Activated T-helper 1 cell treated with anti-CD3 and anti-CD28 coated beads, Interleukin-12 subunit alpha, Interleukin-12 subunit beta, Interleukin-2, Interleukin-4 antibody, amounts not matched to agents 30 ng/mL and 10 ng/mL and 1 ng/mL, durations not matched to agents 14 hours and 24 hours and 36 hours (primary cell): ENCODE results near the gene KRTCAP2. TPM values are rescaled to one million over a fixed set of nuclear protein-coding genes. Genes with fewer than 3 reads are reported as not detected.

ENCODE experiments used
- DNase-seq: peaks from one replicate; pipeline ENCODE4 v3.0.0; 2021; ENCODE audit warnings: low spot score
- H3K27ac Mint-ChIP-seq: one replicate; pipeline ENCODE4 v1.8.0; 2021; ENCODE audit warnings: mild to moderate bottlenecking, mixed read lengths
- H3K27me3 Mint-ChIP-seq: one replicate; pipeline ENCODE4 v1.8.0; 2022; ENCODE audit warnings: mild to moderate bottlenecking, moderate library complexity, mixed read lengths; ENCODE audit not compliant: insufficient read depth
- H3K36me3 Mint-ChIP-seq: one replicate; pipeline ENCODE4 v1.8.0; 2021; ENCODE audit warnings: low read depth, mixed read lengths
- H3K4me1 Mint-ChIP-seq: one replicate; pipeline ENCODE4 v1.8.0; 2021; ENCODE audit warnings: low read depth, mixed read lengths
- H3K4me3 Mint-ChIP-seq: one replicate; pipeline ENCODE4 v1.8.0; 2021; ENCODE audit warnings: mild to moderate bottlenecking, moderate library complexity, mixed read lengths
- H3K9me3 Mint-ChIP-seq: one replicate; pipeline ENCODE4 v1.8.0; 2021; ENCODE audit warnings: mixed read lengths
- intact Hi-C: fragments of 100-400 bp; cut with micrococcal nuclease; formaldehyde crosslinking; loops from one replicate; pipeline ENCODE4 v1.15.1; 2024
- total RNA-seq: library from RNA; stranded (reverse); gene quantifications from 2 replicates; pipeline ENCODE4 v1.2.3, GENCODE V29; 2022

The KRTCAP2 gene
- total RNA-seq, 1 donor from 2014 or later: 230 TPM

- peaks cover 15% of the 10 kb centered on the region for H3K36me3 Mint-ChIP-seq
- H3K4me1 Mint-ChIP-seq: peaks cover 9% of the 10 kb centered on the region
- no peak overlapping the region for H3K4me3 Mint-ChIP-seq
- no peaks in the 10 kb centered on the region for H3K9me3 Mint-ChIP-seq
- no peaks in the 10 kb centered on the region for H3K27me3 Mint-ChIP-seq
- no peak for DNase-seq
- no peak overlapping the region for H3K27ac Mint-ChIP-seq
- intact Hi-C loops: no loop called here
Measured at GRCh38 chr1:155186067-155186793, 13.1 kb upstream of the KRTCAP2 start.

- Mint-ChIP-seq H3K27ac (no peak overlapping the region), H3K4me3 (no peak overlapping the region), H3K27me3 (no peaks in the 10 kb centered on the region), H3K36me3 (peaks cover 17% of the 10 kb centered on the region), H3K4me1 (peaks cover 12% of the 10 kb centered on the region), H3K9me3 (no peaks in the 10 kb centered on the region)
- DNase-seq: no peak
- intact Hi-C loops: no loop called here
Measured at GRCh38 chr1:155185783-155186066, 12.6 kb upstream of the KRTCAP2 start.

- H3K27ac Mint-ChIP-seq: no peak overlapping the region
- H3K27me3 Mint-ChIP-seq: no peaks in the 10 kb centered on the region
- DNase-seq: no peak
- intact Hi-C loops: no loop called here
- no peak overlapping the region for H3K4me3 Mint-ChIP-seq
- no peaks in the 10 kb centered on the region for H3K9me3 Mint-ChIP-seq
- peaks cover 17% of the 10 kb centered on the region for H3K36me3 Mint-ChIP-seq
- H3K4me1 Mint-ChIP-seq: peaks cover 12% of the 10 kb centered on the region
Measured at GRCh38 chr1:155184835-155185782, 12.0 kb upstream of the KRTCAP2 start.

GRCh38 chr1:155184351-155184811 lies 11.3 kb upstream of the KRTCAP2 start:
- no peak overlapping the region for H3K4me3 Mint-ChIP-seq
- H3K4me1 Mint-ChIP-seq: peaks cover 12% of the 10 kb centered on the region
- no peaks in the 10 kb centered on the region for H3K27me3 Mint-ChIP-seq
- peaks cover 23% of the 10 kb centered on the region for H3K36me3 Mint-ChIP-seq
- H3K27ac Mint-ChIP-seq: no peak overlapping the region
- H3K9me3 Mint-ChIP-seq: no peaks in the 10 kb centered on the region
- DNase-seq: no peak
- intact Hi-C loops: no loop called here

DNA sequence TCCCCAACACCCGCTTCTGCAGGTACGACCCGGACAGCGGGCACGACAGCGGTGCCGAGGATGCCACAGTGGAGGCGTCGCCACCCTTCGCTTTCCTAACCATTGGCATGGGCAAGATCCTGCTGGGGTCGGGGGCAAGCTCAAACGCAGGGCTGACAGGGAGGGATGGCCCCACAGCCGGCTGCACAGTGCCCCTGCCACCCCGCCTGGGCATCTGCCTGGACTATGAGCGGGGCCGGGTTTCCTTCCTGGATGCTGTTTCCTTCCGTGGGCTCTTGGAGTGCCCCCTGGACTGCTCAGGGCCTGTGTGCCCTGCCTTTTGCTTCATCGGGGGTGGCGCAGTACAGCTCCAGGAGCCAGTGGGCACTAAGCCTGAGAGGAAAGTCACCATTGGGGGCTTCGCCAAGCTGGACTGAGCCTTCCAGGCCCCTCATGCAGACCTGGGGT lies 10.7 kb upstream of the KRTCAP2 start:
- Mint-ChIP-seq H3K27me3 (peaks cover under 1% of the 10 kb centered on the region), H3K9me3 (no peaks in the 10 kb centered on the region), H3K4me1 (peaks cover 12% of the 10 kb centered on the region), H3K36me3 (peaks cover 28% of the 10 kb centered on the region), H3K4me3 (no peak overlapping the region), H3K27ac (no peak overlapping the region)
- no peak for DNase-seq
- intact Hi-C loops: no loop called here

GRCh38 chr1:155182052-155182550 lies 9.0 kb upstream of the KRTCAP2 start:
- intact Hi-C loops: no loop called here
- Mint-ChIP-seq H3K27ac (no peak overlapping the region), H3K36me3 (peaks cover 31% of the 10 kb centered on the region), H3K4me3 (no peak overlapping the region), H3K9me3 (no peaks in the 10 kb centered on the region), H3K27me3 (peaks cover 2% of the 10 kb centered on the region), H3K4me1 (peaks cover 9% of the 10 kb centered on the region)
- no peak for DNase-seq

DNA sequence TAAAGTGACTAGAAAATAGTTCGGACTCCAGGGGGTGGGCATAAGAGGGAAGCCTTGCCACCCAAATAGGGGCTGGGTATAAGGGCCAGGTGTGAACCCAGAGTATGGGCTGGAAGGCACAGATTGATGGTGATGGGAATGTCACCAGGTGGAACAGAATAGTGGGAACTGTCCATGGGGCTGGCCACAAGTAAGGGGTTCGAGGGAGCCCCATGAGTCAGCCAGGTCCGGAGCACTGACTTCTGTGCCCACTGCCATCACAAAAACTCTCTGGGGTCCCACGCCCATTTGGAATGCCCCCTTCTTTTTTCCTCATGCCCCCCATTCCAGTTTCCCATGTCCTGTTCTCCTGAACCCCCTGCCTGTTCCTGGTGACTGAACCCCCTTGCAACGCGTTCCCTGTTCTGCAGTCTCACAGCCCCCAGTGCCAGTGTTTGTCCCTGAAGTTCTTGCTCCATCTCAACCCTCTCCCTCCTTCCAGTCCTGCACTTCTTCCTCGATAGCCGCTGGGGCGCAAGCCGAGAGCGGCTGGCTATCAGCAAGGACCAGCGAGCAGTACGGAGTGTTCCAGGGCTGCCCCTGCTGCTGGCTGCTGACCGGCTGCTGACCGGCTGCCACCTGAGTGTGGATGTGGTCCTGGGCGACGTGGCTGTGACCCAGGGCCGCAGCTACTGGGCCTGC lies 8.4 kb upstream of the KRTCAP2 start:
- peaks cover 35% of the 10 kb centered on the region for H3K36me3 Mint-ChIP-seq

DNA sequence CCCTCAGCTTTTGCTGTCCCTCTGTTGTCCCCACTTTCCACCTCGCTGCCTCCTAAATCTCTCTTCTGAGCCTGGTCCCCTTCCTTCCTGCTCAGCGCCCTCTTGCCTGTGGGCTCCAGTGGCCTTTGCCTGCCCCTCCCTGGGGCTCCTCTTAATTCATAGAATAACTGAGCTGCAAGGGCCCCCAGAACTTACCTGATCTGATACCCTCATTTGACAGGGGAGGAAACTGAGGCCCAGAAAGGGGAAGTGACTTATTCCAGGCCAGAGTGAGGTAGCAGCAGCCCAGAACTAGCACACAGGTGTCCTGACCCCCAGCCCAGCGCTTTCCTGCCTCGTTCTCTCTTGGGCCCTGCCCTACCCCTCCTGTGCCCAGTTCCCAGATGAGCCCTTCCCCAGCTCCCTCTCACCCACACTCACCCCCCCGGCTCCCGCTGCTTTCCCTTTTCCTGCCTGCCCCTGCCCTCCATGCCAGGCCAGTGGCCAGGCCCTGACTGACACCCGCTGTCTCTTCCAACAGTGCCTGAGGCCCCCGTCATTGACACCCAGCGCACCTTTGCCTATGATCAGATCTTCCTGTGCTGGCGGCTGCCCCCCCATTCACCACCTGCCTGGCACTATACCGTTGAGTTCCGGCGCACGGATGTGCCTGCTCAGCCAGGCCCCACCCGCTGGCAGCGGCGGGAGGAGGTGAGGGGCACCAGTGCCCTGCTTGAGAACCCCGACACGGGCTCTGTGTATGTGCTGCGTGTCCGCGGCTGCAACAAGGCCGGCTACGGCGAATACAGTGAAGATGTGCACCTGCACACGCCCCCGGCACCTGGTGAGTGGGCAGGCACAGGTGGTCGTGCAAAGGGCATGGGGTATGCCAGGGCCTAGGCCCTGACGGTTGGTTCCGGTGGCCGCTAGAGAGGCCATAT lies 6.3 kb upstream of the KRTCAP2 start:
- no peak overlapping the region for H3K4me3 Mint-ChIP-seq
- H3K36me3 Mint-ChIP-seq: peaks cover 37% of the 10 kb centered on the region
- no peaks in the 10 kb centered on the region for H3K9me3 Mint-ChIP-seq
- intact Hi-C loops: loop anchor here (1.0 to 10.0 kb wide), 2 partner anchors 8 to 575 kb away; partner anchors contain the start of gene ADAR
- peaks cover 2% of the 10 kb centered on the region for H3K27me3 Mint-ChIP-seq
- peak overlapping the region; percentile 48 for H3K27ac Mint-ChIP-seq
- H3K4me1 Mint-ChIP-seq: peaks cover 30% of the 10 kb centered on the region
- no peak for DNase-seq

More for the DNA sequence above, 8.4 kb upstream of the KRTCAP2 start:
- DNase-seq: no peak
- no peak overlapping the region for H3K4me3 Mint-ChIP-seq
- H3K27ac Mint-ChIP-seq: no peak overlapping the region
- intact Hi-C loops: no loop called here
- peaks cover 2% of the 10 kb centered on the region for H3K27me3 Mint-ChIP-seq
- peaks cover 13% of the 10 kb centered on the region for H3K4me1 Mint-ChIP-seq
- H3K9me3 Mint-ChIP-seq: no peaks in the 10 kb centered on the region

DNA sequence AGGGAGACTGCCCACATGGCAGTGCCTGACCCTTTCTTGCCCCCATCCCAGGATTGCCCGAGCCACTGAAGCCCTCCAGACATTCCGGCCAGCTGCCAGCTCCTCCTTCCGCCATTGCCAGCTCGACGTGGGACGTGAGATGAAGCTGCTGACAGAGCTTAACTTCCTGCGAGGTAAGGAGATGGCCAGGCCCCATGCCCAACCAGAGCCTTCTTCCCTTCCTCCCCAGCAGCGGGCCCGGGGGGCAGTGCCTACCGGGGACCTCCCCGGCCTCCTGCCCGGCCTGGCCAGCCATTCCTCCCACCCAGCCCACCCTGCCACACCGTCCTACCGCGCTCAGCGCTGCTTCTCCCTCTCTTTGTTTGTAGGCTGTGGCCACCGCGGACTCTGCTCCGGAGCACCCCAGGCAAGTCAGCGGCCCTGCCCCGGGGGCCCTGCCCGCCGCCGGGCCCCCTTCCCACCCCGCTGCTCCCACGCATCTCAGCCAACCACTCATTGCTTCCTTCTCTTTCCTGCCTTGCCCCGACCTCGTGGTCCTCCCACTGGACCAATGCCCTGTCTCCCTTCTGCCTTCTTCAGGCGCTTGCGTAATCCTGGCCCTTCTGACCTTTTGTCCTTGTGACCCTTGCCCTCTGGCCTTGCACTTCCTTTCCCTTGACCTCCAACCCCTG lies 5.5 kb upstream of the KRTCAP2 start:
- peaks cover 37% of the 10 kb centered on the region for H3K36me3 Mint-ChIP-seq
- intact Hi-C loops: loop anchor here (1.0 to 10.0 kb wide), 2 partner anchors 9 to 574 kb away; partner anchors contain the start of gene ADAR
- H3K4me1 Mint-ChIP-seq: peaks cover 31% of the 10 kb centered on the region
- no peaks in the 10 kb centered on the region for H3K9me3 Mint-ChIP-seq
- H3K4me3 Mint-ChIP-seq: no peak overlapping the region
- peak overlapping the region; percentile 36 for H3K27ac Mint-ChIP-seq
- H3K27me3 Mint-ChIP-seq: peaks cover 2% of the 10 kb centered on the region
- no peak for DNase-seq

DNA sequence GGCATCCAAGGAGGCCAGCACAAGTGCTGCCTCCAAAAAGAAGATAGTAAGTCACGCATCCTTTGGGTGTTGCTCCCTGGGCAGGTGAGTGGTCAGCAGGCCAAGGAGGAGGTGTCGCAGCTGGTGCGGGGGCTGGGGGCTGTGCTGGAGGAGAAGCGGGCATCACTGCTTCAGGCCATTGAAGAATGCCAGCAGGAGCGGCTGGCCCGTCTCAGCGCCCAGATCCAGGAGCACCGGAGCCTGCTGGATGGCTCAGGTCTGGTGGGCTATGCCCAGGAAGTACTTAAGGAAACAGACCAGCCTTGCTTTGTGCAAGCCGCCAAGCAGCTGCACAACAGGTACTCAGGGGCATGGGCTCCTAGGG lies 4.8 kb upstream of the KRTCAP2 start:
- Mint-ChIP-seq H3K4me1 (peaks cover 37% of the 10 kb centered on the region), H3K9me3 (no peaks in the 10 kb centered on the region), H3K4me3 (no peak overlapping the region), H3K27ac (no peak overlapping the region), H3K27me3 (peaks cover 2% of the 10 kb centered on the region), H3K36me3 (peaks cover 33% of the 10 kb centered on the region)
- DNase-seq: no peak
- intact Hi-C loops: loop anchor here (10.0 kb wide), 1 partner anchor 573 kb away; the partner anchor contains the start of gene ADAR

DNA sequence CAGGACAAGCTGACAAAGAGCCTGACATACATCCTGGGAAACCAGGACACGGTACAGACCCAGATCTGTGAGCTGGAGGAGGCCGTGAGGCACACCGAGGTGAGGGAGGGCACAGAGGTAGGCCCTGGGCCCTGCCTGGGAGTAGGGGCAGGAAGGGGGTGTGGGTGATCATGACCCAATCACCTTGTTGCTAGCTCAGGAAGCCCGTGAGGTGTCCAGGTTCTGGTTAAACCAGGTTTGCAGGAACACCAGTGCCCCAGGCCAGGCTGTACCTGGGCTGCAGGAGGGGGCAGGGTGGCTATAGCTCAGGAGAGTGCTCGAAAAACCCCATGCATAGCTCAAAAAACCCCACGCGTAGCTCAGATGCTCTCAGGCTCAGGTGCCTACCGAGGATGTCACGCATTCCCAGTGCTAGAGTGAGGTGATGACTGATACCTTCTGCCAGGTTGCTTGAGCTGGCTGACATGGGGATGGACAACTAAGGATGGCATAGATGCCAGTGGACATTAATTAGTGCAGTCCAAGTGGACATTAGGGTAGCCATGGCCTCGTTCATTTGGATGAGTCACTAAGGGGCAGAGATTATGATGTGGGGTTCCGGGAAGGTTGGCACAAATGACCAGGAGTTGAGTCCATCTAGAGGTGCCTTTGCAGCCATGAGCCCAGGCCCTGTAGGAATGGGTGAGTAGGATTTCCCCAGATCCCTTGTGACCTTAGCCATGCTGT lies 4.3 kb upstream of the KRTCAP2 start:
- H3K36me3 Mint-ChIP-seq: peaks cover 32% of the 10 kb centered on the region
- no peak overlapping the region for H3K27ac Mint-ChIP-seq
- H3K4me1 Mint-ChIP-seq: peaks cover 40% of the 10 kb centered on the region
- peaks cover 2% of the 10 kb centered on the region for H3K27me3 Mint-ChIP-seq
- no peak for DNase-seq
- H3K9me3 Mint-ChIP-seq: no peaks in the 10 kb centered on the region
- intact Hi-C loops: loop anchor here (10.0 kb wide), 1 partner anchor 573 kb away; the partner anchor contains the start of gene ADAR
- H3K4me3 Mint-ChIP-seq: no peak overlapping the region
